HG03342 (cell line): ENCODE results near the gene LGALS9B.
"Not testable (repeated sequence)": the region's sequence is repeated elsewhere in the genome, so short reads cannot be mapped to it uniquely, and the experiment has no call there.

Source experiments
- ATAC-seq: cut with Tn5 transposase; IDR thresholded peaks from one replicate; pipeline ENCODE4 v1.9.1; 2021; ENCODE audit warnings: mild to moderate bottlenecking, moderate library complexity; ENCODE audit not compliant: unreplicated experiment

LGALS9B gene

GRCh38 chr17:20469107-20469506 lies 1.8 kb upstream of the LGALS9B start:
- ATAC-seq: not testable (repeated sequence)

DNA sequence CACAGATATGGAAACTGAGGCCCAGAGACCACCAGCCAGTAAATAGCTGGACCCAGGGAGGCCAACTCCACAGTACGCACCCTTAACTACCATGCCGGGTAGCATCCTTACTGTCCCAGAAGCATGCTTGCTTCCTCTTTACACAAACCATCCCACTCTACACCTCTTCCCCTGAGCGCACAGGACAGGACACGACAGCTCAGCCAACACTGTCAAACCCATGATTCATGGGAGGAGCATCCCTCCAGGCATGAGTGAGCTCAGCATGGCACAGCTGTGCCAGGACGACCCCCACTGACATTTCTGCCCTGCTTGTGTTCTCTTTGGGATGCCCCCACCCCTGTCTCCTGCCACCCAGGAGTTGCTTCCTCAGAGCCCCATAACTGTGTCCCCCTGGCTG lies 340 bp downstream of the LGALS9B start:
- peak; percentile 27 for ATAC-seq

GRCh38 chr17:20466553-20466952 lies 786 bp downstream of the LGALS9B start:
- not testable (repeated sequence) for ATAC-seq

DNA sequence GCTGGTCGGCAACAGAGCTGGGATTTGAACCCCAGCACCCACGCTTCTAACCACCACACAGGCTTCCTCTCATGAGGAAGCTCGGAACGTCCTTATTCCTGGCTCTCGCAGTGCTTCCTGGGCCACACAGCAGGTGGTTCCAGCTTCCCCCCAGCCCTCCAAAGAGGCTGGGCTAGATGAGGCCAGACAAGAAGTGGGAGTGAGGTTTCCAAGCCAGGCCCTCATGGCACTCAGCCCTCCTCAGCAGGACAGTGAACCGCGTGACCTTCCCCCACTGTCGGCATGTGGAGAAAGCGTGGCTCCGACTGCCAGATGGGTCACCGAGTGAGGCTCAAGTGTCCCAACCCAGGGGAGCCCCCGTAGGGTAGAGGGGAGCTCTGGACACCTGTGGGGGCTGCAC lies 1.8 kb downstream of the LGALS9B start:
- not testable (repeated sequence) for ATAC-seq

- not testable (repeated sequence) for ATAC-seq
Observed at GRCh38 chr17:20464854-20465414, 2.4 kb downstream of the LGALS9B start.

DNA sequence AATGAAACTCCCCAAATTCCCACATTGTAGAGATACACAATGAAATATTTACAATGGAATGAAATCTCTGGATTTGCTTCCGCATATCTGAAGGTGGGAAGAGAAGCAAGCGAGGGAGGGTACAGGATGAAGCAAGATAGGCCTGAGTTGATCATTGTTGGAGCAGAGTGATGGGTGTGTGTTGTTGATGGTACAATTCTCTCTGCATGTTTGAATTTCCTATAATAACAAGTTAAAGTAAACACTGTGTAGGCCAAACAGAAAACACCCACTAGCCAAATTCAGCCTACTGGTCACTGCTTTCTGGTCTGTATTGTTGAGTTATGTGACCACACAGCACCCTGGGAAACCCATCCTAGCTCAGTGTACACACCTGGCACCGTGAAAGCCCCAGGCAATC lies 5.2 kb downstream of the LGALS9B start:
- not testable (repeated sequence) for ATAC-seq

DNA sequence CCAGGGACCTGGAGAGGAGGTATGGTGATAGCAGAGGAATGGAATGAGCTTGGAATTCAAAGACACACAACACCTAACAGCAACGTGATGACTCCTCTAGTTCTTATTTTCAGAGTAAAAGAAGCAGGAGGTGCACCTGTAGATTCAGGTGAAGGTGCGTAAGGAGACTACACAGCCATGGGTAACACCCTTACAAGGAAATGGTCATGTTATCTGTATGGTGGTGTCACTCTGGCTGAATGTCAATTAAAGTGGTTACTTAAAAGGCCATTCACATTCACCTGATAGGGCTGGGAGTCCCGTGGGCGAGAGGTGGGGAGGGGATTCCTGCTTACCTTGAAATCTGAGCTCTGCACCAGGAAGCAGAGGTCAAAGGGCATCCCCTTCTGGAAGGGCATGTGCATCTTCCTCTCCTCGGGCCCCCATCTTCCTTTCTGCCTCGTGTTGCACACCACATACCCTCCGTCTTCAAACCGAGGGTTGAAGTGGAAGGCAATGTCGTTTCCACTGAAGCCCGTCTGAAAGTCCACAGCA lies 9.4 kb downstream of the LGALS9B start:
- ATAC-seq: not testable (repeated sequence)

- not testable (repeated sequence) for ATAC-seq
Observed at GRCh38 chr17:20455106-20455505, 12.2 kb downstream of the LGALS9B start.

GRCh38 chr17:20453820-20454434 lies 13.4 kb downstream of the LGALS9B start:
- ATAC-seq: not testable (repeated sequence)

DNA sequence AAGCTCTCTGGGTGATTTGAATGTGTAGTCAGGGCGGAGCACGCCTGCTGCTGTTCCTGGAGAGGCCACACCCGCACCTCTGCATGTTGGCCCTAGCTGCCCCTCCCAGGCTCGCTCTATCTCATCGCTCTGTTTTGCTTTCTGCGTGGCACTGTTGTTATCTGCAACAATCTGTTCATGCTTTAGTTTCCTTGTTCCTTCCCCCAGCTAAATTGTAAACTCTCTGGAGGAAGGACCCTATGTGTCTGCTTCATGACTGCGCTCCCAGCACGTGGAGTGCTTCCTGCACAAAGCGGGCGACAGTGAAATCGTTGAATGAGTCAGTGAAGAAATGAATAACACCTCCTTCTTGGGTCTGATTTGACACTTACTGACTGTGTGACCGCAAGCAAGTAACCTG lies 16.5 kb downstream of the LGALS9B start:
- ATAC-seq: not testable (repeated sequence)

- not testable (repeated sequence) for ATAC-seq
Observed at GRCh38 chr17:20447534-20448321, 19.6 kb downstream of the LGALS9B start.

DNA sequence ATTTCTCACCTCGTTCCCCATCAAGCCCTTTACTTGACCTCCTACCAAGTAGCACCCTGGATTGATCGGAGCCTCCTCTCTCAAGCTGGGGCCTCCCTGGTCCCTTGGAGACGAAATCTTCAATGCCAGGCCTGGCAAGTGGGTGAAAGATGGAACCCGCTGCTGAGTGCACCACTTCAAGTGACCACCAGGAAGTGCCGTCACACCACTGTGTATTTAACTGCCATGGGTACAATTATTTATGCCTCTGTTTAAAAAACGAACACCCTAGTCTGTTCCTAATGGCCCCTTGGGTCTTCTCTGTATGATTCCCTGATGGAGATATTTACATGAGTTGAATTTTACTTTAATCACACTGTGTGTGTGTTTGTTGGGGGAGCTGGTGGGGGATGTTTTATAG lies 20.4 kb downstream of the LGALS9B start:
- not testable (repeated sequence) for ATAC-seq

DNA sequence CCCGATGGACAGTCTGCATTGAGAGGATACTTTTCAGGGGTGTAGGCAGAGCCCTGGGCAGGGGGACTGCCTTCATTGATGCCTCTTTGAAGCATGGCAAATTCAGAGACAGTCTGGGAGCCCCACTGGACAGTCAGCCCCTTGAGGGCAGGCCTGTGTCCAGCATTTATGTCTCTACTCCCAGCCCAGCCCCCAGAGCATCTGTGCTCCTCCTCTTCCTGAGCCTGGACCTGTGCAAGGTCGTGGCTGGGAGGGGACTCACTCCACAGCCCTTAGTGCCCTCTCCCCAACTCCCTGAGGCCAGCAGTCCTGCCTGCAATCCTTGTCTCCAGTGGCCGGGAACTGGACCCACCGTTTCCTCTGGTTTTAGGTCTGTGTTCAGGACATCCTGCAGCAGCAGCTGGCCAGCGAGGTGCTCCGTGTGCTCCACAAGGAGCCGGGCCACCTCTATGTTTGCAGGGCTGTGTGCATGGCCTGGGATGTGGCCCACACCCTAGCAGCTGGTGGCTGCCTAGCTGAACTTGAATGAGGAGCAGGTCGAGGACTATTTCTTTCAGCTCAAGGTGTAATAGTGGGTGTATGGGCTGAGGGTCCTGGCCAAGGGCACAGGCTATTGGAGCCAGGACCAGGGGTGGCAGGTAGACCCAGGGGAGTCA lies 22.6 kb downstream of the LGALS9B start:
- not testable (repeated sequence) for ATAC-seq

DNA sequence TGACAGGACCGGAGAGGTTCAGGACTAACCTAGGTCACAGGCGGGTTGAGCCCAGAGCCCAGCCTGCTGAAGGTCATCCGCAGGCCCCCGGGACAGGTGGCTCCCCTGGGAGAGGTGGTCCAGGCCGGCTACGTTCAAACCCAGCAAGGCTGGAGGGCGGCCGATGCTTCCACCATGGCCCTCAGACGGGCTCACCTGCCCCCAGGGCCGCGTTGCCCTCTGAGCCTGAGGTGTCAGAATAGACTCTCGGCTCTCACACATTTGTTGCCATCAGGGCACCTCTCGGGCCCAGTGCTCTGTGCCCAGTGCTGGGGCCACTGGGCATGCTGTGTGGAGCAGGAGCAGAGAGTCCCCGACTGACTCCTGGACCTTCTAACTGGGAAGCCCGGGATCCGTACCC lies 23.2 kb downstream of the LGALS9B start:
- not testable (repeated sequence) for ATAC-seq

GRCh38 chr17:20443632-20444031 lies 23.7 kb downstream of the LGALS9B start:
- not testable (repeated sequence) for ATAC-seq

DNA sequence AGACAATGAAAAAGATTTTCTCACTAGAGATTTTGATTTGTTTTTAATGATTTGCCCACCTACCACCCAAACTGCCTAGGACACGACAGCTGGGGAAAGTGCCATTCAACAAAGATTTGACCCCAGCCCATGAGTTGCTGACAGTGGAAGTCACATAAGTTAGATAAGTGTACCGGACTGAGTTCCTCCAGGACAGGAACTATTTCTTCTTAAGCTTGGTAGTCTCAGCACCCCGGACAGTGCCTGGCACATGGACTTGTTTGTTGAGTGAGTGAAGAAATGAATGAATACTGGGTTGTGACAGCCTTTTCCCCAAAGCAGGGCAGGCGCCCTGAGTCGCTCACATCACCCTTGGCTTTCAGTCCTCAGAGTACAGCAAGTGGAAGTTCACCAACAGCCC lies 26.7 kb downstream of the LGALS9B start:
- not testable (repeated sequence) for ATAC-seq

GRCh38 chr17:20435166-20435565 lies 32.2 kb downstream of the LGALS9B start:
- not testable (repeated sequence) for ATAC-seq

DNA sequence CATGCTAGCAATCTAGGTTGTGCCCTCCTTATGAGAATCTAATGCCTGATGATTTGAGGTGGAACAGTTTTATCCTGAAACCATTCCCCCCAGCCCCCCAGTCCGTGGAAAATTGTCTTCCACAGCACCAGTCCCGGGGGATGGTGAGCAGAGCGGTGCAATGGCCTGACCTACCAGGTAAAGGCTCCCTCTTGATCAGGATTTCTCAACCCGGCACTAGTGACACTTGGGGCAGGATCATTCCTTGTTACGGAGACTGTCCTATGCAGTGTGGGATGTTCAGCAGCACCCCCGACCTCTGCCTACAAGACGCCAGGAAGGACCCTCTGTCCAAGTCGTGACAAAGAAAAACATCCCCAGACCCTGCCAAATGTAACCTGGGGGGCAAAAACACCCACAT lies 34.0 kb downstream of the LGALS9B start:
- not testable (repeated sequence) for ATAC-seq

GRCh38 chr17:20427264-20427663 lies 40.1 kb downstream of the LGALS9B start:
- ATAC-seq: not testable (repeated sequence)

GRCh38 chr17:20422826-20423225 lies 44.5 kb downstream of the LGALS9B start:
- ATAC-seq: not testable (repeated sequence)

GRCh38 chr17:20418838-20419237 lies 48.5 kb downstream of the LGALS9B start:
- ATAC-seq: not testable (repeated sequence)
